H9 (cell line): ENCODE results near the gene FAM8A1. TPM values are rescaled to one million over a fixed set of nuclear protein-coding genes. Genes with fewer than 3 reads are reported as not detected.

Source experiments
- DNase-seq: peaks from one replicate; pipeline ENCODE4 v3.0.0-alpha.2; 2017
- H2AFZ ChIP-seq: one replicate; pipeline ENCODE4 v1.6.1; 2013; ENCODE audit warnings: mild to moderate bottlenecking, low read length, control low read depth, moderate library complexity
- H2AK5ac ChIP-seq: 2 replicates; pipeline ENCODE4 v1.6.1; 2013; ENCODE audit warnings: low read length, control low read depth, mixed read lengths; ENCODE audit not compliant: insufficient read length
- H2BK120ac ChIP-seq: one replicate; pipeline ENCODE4 v1.6.1; 2013; ENCODE audit warnings: low read depth, mild to moderate bottlenecking, low read length, control low read depth, inconsistent platforms; ENCODE audit not compliant: poor library complexity, severe bottlenecking
- H2BK12ac ChIP-seq: 2 replicates; pipeline ENCODE4 v1.6.1; 2013; ENCODE audit warnings: low read length, control low read depth, mixed read lengths, low read depth; ENCODE audit not compliant: insufficient read length
- H2BK15ac ChIP-seq: 2 replicates; pipeline ENCODE4 v1.6.1; 2013; ENCODE audit warnings: low read depth, low read length, control low read depth
- H2BK20ac ChIP-seq: one replicate; pipeline ENCODE4 v1.6.1; 2013; ENCODE audit warnings: low read depth, mild to moderate bottlenecking, low read length, control low read depth, inconsistent platforms; ENCODE audit not compliant: poor library complexity, severe bottlenecking
- H2BK5ac ChIP-seq: 2 replicates; pipeline ENCODE4 v1.6.1; 2013; ENCODE audit warnings: low read length, control low read depth, mixed read lengths; ENCODE audit not compliant: insufficient read length
- H3K14ac ChIP-seq: 2 replicates; pipeline ENCODE4 v1.6.1; 2013; ENCODE audit warnings: low read length, control low read depth; ENCODE audit not compliant: insufficient read depth
- H3K18ac ChIP-seq: 2 replicates; pipeline ENCODE4 v1.6.1; 2013; ENCODE audit warnings: low read depth, mild to moderate bottlenecking, mixed read lengths, low read length, control low read depth; ENCODE audit not compliant: insufficient read length
- H3K23ac ChIP-seq: 2 replicates; pipeline ENCODE4 v1.6.1; 2013; ENCODE audit warnings: low read length, control low read depth, mixed read lengths, low read depth; ENCODE audit not compliant: insufficient read length
- H3K23me2 ChIP-seq: 2 replicates; pipeline ENCODE4 v1.6.1; 2013; ENCODE audit warnings: low read depth, mild to moderate bottlenecking, mixed read lengths, low read length, control low read depth; ENCODE audit not compliant: insufficient read length, poor library complexity, severe bottlenecking
- H3K27ac ChIP-seq: 2 replicates; pipeline ENCODE4 v1.5.1; 2013; ENCODE audit warnings: low read length, control low read depth, mixed read lengths, low read depth; ENCODE audit not compliant: insufficient read length
- H3K27me3 ChIP-seq: 2 replicates; pipeline ENCODE4 v1.6.1; 2013; ENCODE audit warnings: low read length, control low read depth, inconsistent platforms; ENCODE audit not compliant: insufficient read depth
- H3K4ac ChIP-seq: 2 replicates; pipeline ENCODE4 v1.6.1; 2013; ENCODE audit warnings: low read depth, mild to moderate bottlenecking, control low read depth, inconsistent platforms, low read length, moderate library complexity
- H3K4me1 ChIP-seq: 2 replicates; pipeline ENCODE4 v1.6.1; 2013; ENCODE audit warnings: low read length, control low read depth, inconsistent platforms; ENCODE audit not compliant: insufficient read depth
- H3K4me2 ChIP-seq: 2 replicates; pipeline ENCODE4 v1.6.1; 2013; ENCODE audit warnings: low read length, control low read depth, mixed read lengths; ENCODE audit not compliant: insufficient read length, insufficient read depth
- H3K56ac ChIP-seq: 2 replicates; pipeline ENCODE4 v1.6.1; 2013; ENCODE audit warnings: low read depth, mild to moderate bottlenecking, mixed read lengths, low read length, control low read depth; ENCODE audit not compliant: insufficient read length
- H3K79me1 ChIP-seq: 2 replicates; pipeline ENCODE4 v1.6.1; 2013; ENCODE audit warnings: low read depth, mild to moderate bottlenecking, moderate library complexity, low read length, control low read depth, inconsistent platforms; ENCODE audit not compliant: insufficient read depth, poor library complexity, severe bottlenecking
- H3K79me2 ChIP-seq: 2 replicates; pipeline ENCODE4 v1.6.1; 2013; ENCODE audit warnings: low read length, control low read depth, inconsistent platforms; ENCODE audit not compliant: insufficient read depth
- H3K9ac ChIP-seq: 2 replicates; pipeline ENCODE4 v1.6.1; 2013; ENCODE audit warnings: low read length, control low read depth, mixed read lengths; ENCODE audit not compliant: insufficient read length; ENCODE audit errors: extremely low read depth
- H3K9me3 ChIP-seq: one replicate; pipeline ENCODE4 v1.6.1; 2013; ENCODE audit warnings: low read depth, low read length, inconsistent platforms; ENCODE audit not compliant: control insufficient read depth
- H3T11ph ChIP-seq: one replicate; pipeline ENCODE4 v1.6.1; 2013; ENCODE audit warnings: mild to moderate bottlenecking, low read length, control low read depth, inconsistent platforms
- H4K20me1 ChIP-seq: one replicate; pipeline ENCODE4 v1.6.1; 2013; ENCODE audit not compliant: control insufficient read depth, insufficient read length, insufficient read depth
- H4K5ac ChIP-seq: 2 replicates; pipeline ENCODE4 v1.6.1; 2013; ENCODE audit warnings: low read depth, mild to moderate bottlenecking, mixed read lengths, low read length, control low read depth; ENCODE audit not compliant: insufficient read length
- H4K8ac ChIP-seq: replicated peaks from 2 replicates; pipeline ENCODE4 v1.6.1; 2013; ENCODE audit warnings: low read length, control low read depth, mixed read lengths, low read depth; ENCODE audit not compliant: insufficient read length
- H4K91ac ChIP-seq: 2 replicates; pipeline ENCODE4 v1.6.1; 2013; ENCODE audit warnings: low read depth, mild to moderate bottlenecking, moderate library complexity, mixed read lengths, low read length, control low read depth; ENCODE audit not compliant: insufficient read length
- H3K27ac Mint-ChIP-seq, 3 experiments: 2 replicates in 2 of 3; 3 replicates in 1 of 3; pipeline ENCODE4 v1.8.0; 2020 to 2021; ENCODE audit warnings: mixed read lengths in 3 of 3, mild to moderate bottlenecking in 1 of 3, moderate library complexity in 1 of 3
- H3K27me3 Mint-ChIP-seq: 2 replicates; pipeline ENCODE4 v1.8.0; 2021; ENCODE audit warnings: low read depth, mild to moderate bottlenecking, moderate library complexity, mixed read lengths
- H3K36me3 Mint-ChIP-seq, 3 experiments: 2 replicates in 2 of 3; 3 replicates in 1 of 3; pipeline ENCODE4 v1.8.0; 2020 to 2021; ENCODE audit warnings: low read depth in 3 of 3, mixed read lengths in 3 of 3; ENCODE audit not compliant: insufficient read depth in 1 of 3
- H3K4me1 Mint-ChIP-seq, 2 experiments: 2 replicates each; pipeline ENCODE4 v1.8.0; 2020; ENCODE audit warnings: mixed read lengths in 2 of 2
- H3K4me3 Mint-ChIP-seq, 2 experiments: 2 replicates in 1 of 2; 3 replicates in 1 of 2; pipeline ENCODE4 v1.8.0; 2020 to 2021; ENCODE audit warnings: mild to moderate bottlenecking in 2 of 2, mixed read lengths in 2 of 2, moderate library complexity in 1 of 2
- H3K9me3 Mint-ChIP-seq, 2 experiments: 2 replicates in 1 of 2; 3 replicates in 1 of 2; pipeline ENCODE4 v1.8.0; 2020; ENCODE audit warnings: mild to moderate bottlenecking in 2 of 2, mixed read lengths in 2 of 2, moderate library complexity in 1 of 2
- CTCF ChIP-seq: fragments of 200-600 bp; sonication (generic); conservative IDR thresholded peaks from 3 replicates; pipeline ENCODE4 v1.8.0; 2021; ENCODE audit warnings: antibody characterized with exemption, mild to moderate bottlenecking
- WGBS: extraction: QIAGEN DNeasy Blood & Tissue Kit; methylation state at CpG from one replicate; pipeline ENCODE4 v1.1.7; 2013; ENCODE audit warnings: missing lambda C conversion rate, low lambda C conversion rate, mixed read lengths; ENCODE audit not compliant: insufficient read length; ENCODE audit errors: extremely low coverage; 5-methylcytosine and 5-hydroxymethylcytosine counted together
- total RNA-seq: library from RNA; stranded (reverse); gene quantifications from 2 replicates; pipeline ENCODE4 v1.2.1, GENCODE V29; 2021

FAM8A1 gene
- total RNA-seq, 1 experiment from 2014 or later, result 11.0 TPM

GRCh38 chr6:17640477-17640917 is 40.4 kb downstream of the FAM8A1 start:
- no peak overlapping the region for H4K8ac ChIP-seq
- H2BK120ac ChIP-seq, result no peak overlapping the region
- H3K27me3 Mint-ChIP-seq, result no peaks in the 10 kb centered on the region; the same call in 1 of the 2 replicates
- no peaks in the 10 kb centered on the region for H3K79me1 ChIP-seq
- no peak overlapping the region for H2BK12ac ChIP-seq
- no peaks in the 10 kb centered on the region for H3K27me3 ChIP-seq
- no peaks in the 10 kb centered on the region for H3K4me1 ChIP-seq
- H3K23me2 ChIP-seq, result no peaks in the 10 kb centered on the region
- H3K9me3 Mint-ChIP-seq, result no peaks in the 10 kb centered on the region
- H2BK15ac ChIP-seq, result no peak overlapping the region
- no peak overlapping the region for H2AK5ac ChIP-seq
- H3K27ac Mint-ChIP-seq, result peak overlapping the region in 1 of 3 experiments; percentile 52; a peak in 2 of 7 replicates
- H4K91ac ChIP-seq, result no peak overlapping the region
- no CpG with 5 or more reads among the region's 3 CpGs for WGBS
- H3K4me1 Mint-ChIP-seq, result no peaks in the 10 kb centered on the region
- H3K27ac ChIP-seq, result no peak overlapping the region
- no peak overlapping the region for H2BK20ac ChIP-seq
- no peak overlapping the region for H3K9ac ChIP-seq
- no peak for DNase-seq
- H3K4me2 ChIP-seq, result no peak overlapping the region
- no peaks in the 10 kb centered on the region for H3K79me2 ChIP-seq
- H3T11ph ChIP-seq, result no peak overlapping the region
- H3K56ac ChIP-seq, result no peak overlapping the region
- no peak overlapping the region for H3K18ac ChIP-seq
- H2AFZ ChIP-seq, result no peak overlapping the region
- no peaks in the 10 kb centered on the region for H4K20me1 ChIP-seq
- no peak for TF ChIP-seq CTCF
- no peaks in the 10 kb centered on the region for H3K9me3 ChIP-seq
- no peak overlapping the region for H4K5ac ChIP-seq
- no peak overlapping the region for H3K23ac ChIP-seq
- H3K4ac ChIP-seq, result no peak overlapping the region
- H3K14ac ChIP-seq, result no peak overlapping the region
- peaks cover 39 to 92% (median 90%) of the 10 kb centered on the region in 3 experiments; a peak in 6 of 7 replicates for H3K36me3 Mint-ChIP-seq
- H3K4me3 Mint-ChIP-seq, result no peak overlapping the region
- H2BK5ac ChIP-seq, result no peak overlapping the region
